K562 (cell line): ENCODE data around the gene NAPA. TPM values are rescaled to one million over a fixed set of nuclear protein-coding genes. Genes with fewer than 3 reads are reported as not detected.

Source experiments
- ATAC-seq: fragments of 200-7000 bp; cut with Tn5 transposase; 3 replicates; pipeline ENCODE4 v1.9.1; 2020; ENCODE audit warnings: moderate library complexity
- BruUV-seq: library from RNA; stranded (reverse); fragments of 400-500 nt; replicated peaks from 2 replicates; lab custom pipeline; 2021; lab: Mats Ljungman, UMichigan
- CTCF ChIA-PET: fragments of 300-600 bp; formaldehyde crosslinking; extraction: SDS; loops from one replicate; lab custom pipeline; 2021; ENCODE audit warnings: low intra/inter-chr PET ratio; lab: Yijun Ruan, JAX
- POLR2A ChIA-PET: fragments of 300-600, 350-650 bp; sonication (Branson Sonifier 250); formaldehyde crosslinking; extraction: SDS; loops from one replicate; lab custom pipeline; 2021; ENCODE audit warnings: antibody characterized with exemption, inconsistent platforms; lab: Yijun Ruan, JAX
- DNase-seq, 4 experiments: peaks; one replicate each; pipeline versions ENCODE4 v3.0.0 to v3.0.0-alpha.2; 2011 to 2018; ENCODE audit warnings: low spot score in 3 of 4, mixed read lengths in 3 of 4; ENCODE audit errors: extremely low read depth in 1 of 4
- FAIRE-seq: peaks from 2 replicates; lab custom pipeline; 2011; peaks lifted over from hg19 to GRCh38; lab: Jason Lieb, UNC
- H2AFZ ChIP-seq: 2 replicates; pipeline ENCODE4 v1.6.0; 2011; ENCODE audit warnings: low read depth, low read length, control low read depth, inconsistent platforms
- H3K27ac ChIP-seq: fragments of 200-600 bp; 3 replicates; pipeline ENCODE4 v1.8.0; 2011; ENCODE audit warnings: low read depth, mild to moderate bottlenecking, control low read depth, inconsistent platforms, low read length, moderate library complexity, mixed read lengths; ENCODE audit errors: extremely low read depth
- H3K27me3 ChIP-seq, 2 experiments: fragments of 300-600 bp in 1 of 2; 2 replicates in 1 of 2; 3 replicates in 1 of 2; pipeline versions ENCODE4 v1.6.0 to v1.8.0; 2011; ENCODE audit warnings: inconsistent platforms in 2 of 2, low read length in 2 of 2, mild to moderate bottlenecking in 1 of 2, mixed read lengths in 1 of 2, moderate library complexity in 1 of 2; ENCODE audit not compliant: control insufficient read depth in 2 of 2, insufficient read depth in 2 of 2
- H3K36me3 ChIP-seq: fragments of 300-600 bp; 3 replicates; pipeline ENCODE4 v1.8.0; 2011; ENCODE audit warnings: mild to moderate bottlenecking, low read length, inconsistent platforms; ENCODE audit not compliant: control insufficient read depth, insufficient read depth
- H3K4me1 ChIP-seq, 2 experiments: fragments of 200-600 bp in 1 of 2; replicated peaks in 1 of 2; 2 replicates in 1 of 2; 3 replicates in 1 of 2; pipeline versions ENCODE4 v1.5.1 to v1.8.0; 2011; ENCODE audit warnings: inconsistent platforms in 2 of 2, low read length in 2 of 2, mild to moderate bottlenecking in 1 of 2, mixed read lengths in 1 of 2, moderate library complexity in 1 of 2; ENCODE audit not compliant: control insufficient read depth in 2 of 2, insufficient read depth in 2 of 2
- H3K4me2 ChIP-seq: 2 replicates; pipeline ENCODE4 v1.6.1; 2011; ENCODE audit warnings: low read length, control low read depth, inconsistent platforms, mixed read lengths; ENCODE audit not compliant: insufficient read depth
- H3K4me3 ChIP-seq: fragments of 200-600 bp; sonication (generic), shearing (Covaris generic); 2 replicates; pipeline ENCODE4 v1.5.1; 2016; ENCODE audit warnings: control low read depth, inconsistent platforms
- H3K79me2 ChIP-seq: fragments of 200-600 bp; 3 replicates; pipeline ENCODE4 v1.8.0; 2011; ENCODE audit warnings: low read length, inconsistent platforms; ENCODE audit not compliant: control insufficient read depth, insufficient read depth
- H3K9ac ChIP-seq, 2 experiments: 2 replicates each; pipeline versions ENCODE4 v1.6.0 to v1.6.1; 2011; ENCODE audit warnings: low read depth in 2 of 2, low read length in 2 of 2, control low read depth in 1 of 2, inconsistent platforms in 1 of 2, mild to moderate bottlenecking in 1 of 2, mixed read lengths in 1 of 2; ENCODE audit not compliant: insufficient read depth in 1 of 2
- H3K9me1 ChIP-seq: one replicate; pipeline ENCODE4 v1.6.0; 2011; ENCODE audit warnings: inconsistent platforms, mild to moderate bottlenecking, low read length, moderate library complexity; ENCODE audit not compliant: control insufficient read depth, insufficient read depth
- H3K9me3 ChIP-seq: replicated peaks from 2 replicates; pipeline ENCODE4 v1.5.1; 2011; ENCODE audit warnings: low read depth, low read length, inconsistent platforms; ENCODE audit not compliant: control insufficient read depth, insufficient read depth
- H4K20me1 ChIP-seq: replicated peaks from 2 replicates; pipeline ENCODE4 v1.6.1; 2011; ENCODE audit warnings: low read length, inconsistent platforms, mixed read lengths; ENCODE audit not compliant: control insufficient read depth, insufficient read depth
- ATF3 ChIP-seq, 2 experiments: fragments of 450-650 bp in 1 of 2; sonication (generic) in 1 of 2; formaldehyde crosslinking in 1 of 2; IDR thresholded peaks in 1 of 2; conservative IDR thresholded peaks in 1 of 2; 2 replicates each; pipeline versions ENCODE4 v1.6.1 to v1.8.1; 2016 to 2023; ENCODE audit warnings: mild to moderate bottlenecking in 2 of 2, moderate library complexity in 2 of 2, inconsistent platforms in 1 of 2, missing genetic modification reagents in 1 of 2
- CEBPB ChIP-seq: fragments of 450-650 bp; IDR thresholded peaks from 2 replicates; pipeline ENCODE4 v1.6.1; 2016; ENCODE audit warnings: missing genetic modification characterization, missing compliant biosample characterization
- CEBPG ChIP-seq, 3 experiments: fragments of 200-800 bp in 1 of 3; sonication (Bioruptor generic) in 1 of 3; sonication (generic) in 1 of 3; formaldehyde crosslinking in 1 of 3; IDR thresholded peaks in 2 of 3; conservative IDR thresholded peaks in 1 of 3; 2 replicates each; pipeline versions ENCODE4 v1.6.1 to v1.8.0; 2016 to 2022; ENCODE audit warnings: missing compliant biosample characterization in 2 of 3, missing genetic modification characterization in 2 of 3, mild to moderate bottlenecking in 1 of 3, missing genetic modification reagents in 1 of 3
- ELF1 ChIP-seq: fragments of 200-800 bp; sonication (Bioruptor generic); IDR thresholded peaks from 2 replicates; pipeline ENCODE4 v1.6.1; 2016; ENCODE audit warnings: missing genetic modification characterization, missing compliant biosample characterization
- FUS ChIP-seq: fragments of 200-400 bp; formaldehyde crosslinking; optimal IDR thresholded peaks from 2 replicates; pipeline ENCODE3; 2017; ENCODE audit warnings: low read depth, low read length
- IFI16 ChIP-seq: fragments of 250-450 bp; sonication (Bioruptor Pico); IDR thresholded peaks from 2 replicates; pipeline ENCODE4 v2.1.2; 2022; ENCODE audit warnings: mild to moderate bottlenecking, inconsistent platforms
- SMAD4 ChIP-seq: fragments of 250-450 bp; sonication (Bioruptor Pico); conservative IDR thresholded peaks from 2 replicates; pipeline ENCODE4 v1.8.0; 2021; ENCODE audit warnings: inconsistent platforms, mild to moderate bottlenecking, moderate library complexity
- SUPT5H ChIP-seq: fragments of 450-650 bp; IDR thresholded peaks from 2 replicates; pipeline ENCODE4 v1.6.1; 2016
- ZBTB8A ChIP-seq: fragments of 450-650 bp; IDR thresholded peaks from 2 replicates; pipeline ENCODE4 v1.6.1; 2018; ENCODE audit warnings: mild to moderate bottlenecking, moderate library complexity; ENCODE audit not compliant: partially characterized antibody
- ZNF584 ChIP-seq: fragments of 200-800 bp; sonication (Bioruptor generic); IDR thresholded peaks from 2 replicates; pipeline ENCODE4 v1.6.1; 2016; ENCODE audit warnings: low read depth, mild to moderate bottlenecking, missing genetic modification characterization, missing compliant biosample characterization
- WGBS: fragments of 100-300 bp; shearing (Covaris generic); methylation state at CpG from one replicate; pipeline ENCODE4 v1.1.6; 2016; ENCODE audit warnings: low coverage, mixed read lengths; ENCODE audit not compliant: insufficient coverage; ENCODE audit errors: missing lambda C conversion rate; 5-methylcytosine and 5-hydroxymethylcytosine counted together
- in situ Hi-C: fragments of 300-500 bp; cut with MboI; formaldehyde crosslinking; loops from 4 replicates; pipeline ENCODE4 v1.15.0; 2018; ENCODE audit warnings: inconsistent platforms, mixed read lengths
- intact Hi-C: fragments of 100-400 bp; cut with micrococcal nuclease; formaldehyde crosslinking; loops from 2 replicates; pipeline ENCODE4 v1.14.2; 2022
- polyA plus RNA-seq, 8 experiments: library from polyadenylated mRNA; depleted of rRNA in 4 of 8; stranded (reverse) in 5 of 8; unstranded in 3 of 8; fragments of >200 nt; fragmentation: Nextera tagmentation in 2 of 8; fragmentation: Illumina TruSeq in 1 of 8; extraction: Ambion mirVana in 2 of 8; extraction: Trizol in 1 of 8; gene quantifications; 2 replicates each; pipeline versions ENCODE4 v1.2.1 to v1.2.3, GENCODE V29; 2011 to 2014; ENCODE audit warnings: inconsistent platforms in 1 of 8, missing spikeins in 1 of 8
- total RNA-seq, 7 experiments: library from RNA; depleted of rRNA in 6 of 7; stranded (reverse); fragments of >200 nt in 6 of 7; fragmentation: Illumina TruSeq in 2 of 7; extraction: Trizol in 2 of 7; gene quantifications; 2 replicates each; pipeline versions ENCODE4 v1.2.1 to v1.2.3, GENCODE V29; 2011 to 2021; ENCODE audit warnings: low replicate concordance in 1 of 7
- TF ChIP-seq, protein P1 (sequence below), 3 experiments: IDR thresholded peaks in 2 of 3; conservative IDR thresholded peaks in 1 of 3; 2 replicates each; pipeline ENCODE4 v1.5.1; 2011 to 2012; ENCODE audit warnings: low read length in 3 of 3, mild to moderate bottlenecking in 3 of 3, control low read depth in 2 of 3, improper control_type of control experiment in 1 of 3, inconsistent platforms in 1 of 3, low read depth in 1 of 3, mixed read lengths in 1 of 3, moderate library complexity in 1 of 3; ENCODE audit not compliant: insufficient read depth in 2 of 3

NAPA gene
- total and polyA plus RNA-seq, 9 of the 15 experiments (the other 6 are each of a cell fraction or from before 2014, with no cell fraction given), result 5.4 to 98.6 (median 77.5) TPM

- POLR2A ChIA-PET, result interaction anchor here (0.6 to 1.0 kb wide), 2 partner anchors 10 to 1127 kb away, joined by 3 to 4 read pairs; no protein-coding TSS in a partner anchor
- Histone ChIP-seq H4K20me1 (no peaks in the 10 kb centered on the region), H3K36me3 (no peaks in the 10 kb centered on the region), H3K9me3 (no peaks in the 10 kb centered on the region), H3K27ac (no peak overlapping the region), H3K79me2 (no peaks in the 10 kb centered on the region), H3K4me3 (no peak overlapping the region), H3K4me1 (peaks cover 0 to 20% of the 10 kb centered on the region in 2 experiments; a peak in 1 of 5 replicates), H3K9ac (no peak overlapping the region), H3K4me2 (no peak overlapping the region), H2AFZ (no peak overlapping the region), H3K9me1 (no peaks in the 10 kb centered on the region), H3K27me3 (peaks cover 18 to 28% of the 10 kb centered on the region in 2 experiments)
- intact Hi-C loops (no loop called here), in situ Hi-C loops (no loop called here)
- TF ChIP-seq CEBPB (tag) (peak; percentile 83), IFI16 (CRISPR knock-in tag) (no peak), FUS (no peak), CEBPG (CRISPR knock-in tag; IDR thresholded peaks at IDR 0.05) (no peak), CEBPG (tag; conservative IDR thresholded peaks at IDR 0.05 in 1 of 2, IDR thresholded peaks at IDR 0.05 in 1 of 2) (peak; percentile 62 to 77; a peak in 3 of 4 replicates), ZBTB8A (no peak), SMAD4 (CRISPR knock-in tag) (no peak), SUPT5H (no peak), ATF3 (IDR thresholded peaks at IDR 0.05) (peak; percentile 42; the same call in 1 of the 2 replicates), ATF3 (CRISPR knock-in tag; conservative IDR thresholded peaks at IDR 0.05) (no peak), ELF1 (tag) (no peak), ZNF584 (no peak)
- TF ChIP-seq, protein P1, sequence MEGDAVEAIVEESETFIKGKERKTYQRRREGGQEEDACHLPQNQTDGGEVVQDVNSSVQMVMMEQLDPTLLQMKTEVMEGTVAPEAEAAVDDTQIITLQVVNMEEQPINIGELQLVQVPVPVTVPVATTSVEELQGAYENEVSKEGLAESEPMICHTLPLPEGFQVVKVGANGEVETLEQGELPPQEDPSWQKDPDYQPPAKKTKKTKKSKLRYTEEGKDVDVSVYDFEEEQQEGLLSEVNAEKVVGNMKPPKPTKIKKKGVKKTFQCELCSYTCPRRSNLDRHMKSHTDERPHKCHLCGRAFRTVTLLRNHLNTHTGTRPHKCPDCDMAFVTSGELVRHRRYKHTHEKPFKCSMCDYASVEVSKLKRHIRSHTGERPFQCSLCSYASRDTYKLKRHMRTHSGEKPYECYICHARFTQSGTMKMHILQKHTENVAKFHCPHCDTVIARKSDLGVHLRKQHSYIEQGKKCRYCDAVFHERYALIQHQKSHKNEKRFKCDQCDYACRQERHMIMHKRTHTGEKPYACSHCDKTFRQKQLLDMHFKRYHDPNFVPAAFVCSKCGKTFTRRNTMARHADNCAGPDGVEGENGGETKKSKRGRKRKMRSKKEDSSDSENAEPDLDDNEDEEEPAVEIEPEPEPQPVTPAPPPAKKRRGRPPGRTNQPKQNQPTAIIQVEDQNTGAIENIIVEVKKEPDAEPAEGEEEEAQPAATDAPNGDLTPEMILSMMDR (IDR thresholded peaks at IDR 0.05 in 2 of 3, conservative IDR thresholded peaks at IDR 0.05 in 1 of 3; ENCODE audit: insufficient read depth in 2 of 3, low read depth in 1 of 3, low read length in 3 of 3), result no peak
- 10% methylated on average over 2 of the region's 2 CpGs for WGBS
- no TSS peak for BruUV-seq
- CTCF ChIA-PET, result no interaction called here
- FAIRE-seq (no peak), ATAC-seq (no peak), DNase-seq (no peak)
Observed at GRCh38 chr19:47547199-47547598, 32.3 kb upstream of the NAPA start.
